ENCODE measurements around the gene NID2.

DNA sequence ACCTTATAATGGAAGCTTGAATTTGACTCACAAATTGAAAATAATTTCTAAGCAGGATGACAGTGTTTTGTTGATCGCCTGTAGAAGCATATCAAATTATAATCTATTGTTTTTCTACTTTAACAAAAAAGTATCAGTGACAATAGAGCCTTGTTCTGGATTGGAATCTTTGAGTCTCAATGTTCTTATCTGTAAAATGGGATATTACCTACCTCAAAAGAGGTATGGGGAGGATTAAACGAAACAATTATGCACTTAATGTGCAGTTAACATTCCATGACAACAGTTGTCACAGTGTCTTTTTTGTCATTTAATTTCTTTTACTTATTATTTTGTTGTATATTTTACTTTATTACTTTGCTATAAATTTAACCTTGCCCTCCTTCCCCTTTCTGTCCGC lies 78.4 kb downstream of the NID2 start:
- TF ChIP-seq CHD1 (IDR thresholded peaks at IDR 0.05; ENCODE audit: low read depth, low read length) (no peak), MXI1 (IDR thresholded peaks at IDR 0.05; ENCODE audit: borderline replicate concordance, low read depth, low read length) (no peak), RAD21 (IDR thresholded peaks at IDR 0.05; ENCODE audit: low read length) (no peak), MAZ (IDR thresholded peaks at IDR 0.05; ENCODE audit: borderline replicate concordance, low read depth, low read length) (no peak), ELK1 (IDR thresholded peaks at IDR 0.05; ENCODE audit: borderline replicate concordance, low read depth, low read length) (no peak), RCOR1 (IDR thresholded peaks at IDR 0.05; ENCODE audit: insufficient replicate concordance, low read length) (no peak), POLR2A (IDR thresholded peaks at IDR 0.05; ENCODE audit: low read depth, low read length) (no peak), SMC3 (IDR thresholded peaks at IDR 0.05; ENCODE audit: low read depth, low read length) (no peak), RFX5 (IDR thresholded peaks at IDR 0.05; ENCODE audit: low read depth, low read length) (no peak), CEBPB (IDR thresholded peaks at IDR 0.05; ENCODE audit: low read depth, low read length) (no peak)
- TF ChIP-seq, protein P1, sequence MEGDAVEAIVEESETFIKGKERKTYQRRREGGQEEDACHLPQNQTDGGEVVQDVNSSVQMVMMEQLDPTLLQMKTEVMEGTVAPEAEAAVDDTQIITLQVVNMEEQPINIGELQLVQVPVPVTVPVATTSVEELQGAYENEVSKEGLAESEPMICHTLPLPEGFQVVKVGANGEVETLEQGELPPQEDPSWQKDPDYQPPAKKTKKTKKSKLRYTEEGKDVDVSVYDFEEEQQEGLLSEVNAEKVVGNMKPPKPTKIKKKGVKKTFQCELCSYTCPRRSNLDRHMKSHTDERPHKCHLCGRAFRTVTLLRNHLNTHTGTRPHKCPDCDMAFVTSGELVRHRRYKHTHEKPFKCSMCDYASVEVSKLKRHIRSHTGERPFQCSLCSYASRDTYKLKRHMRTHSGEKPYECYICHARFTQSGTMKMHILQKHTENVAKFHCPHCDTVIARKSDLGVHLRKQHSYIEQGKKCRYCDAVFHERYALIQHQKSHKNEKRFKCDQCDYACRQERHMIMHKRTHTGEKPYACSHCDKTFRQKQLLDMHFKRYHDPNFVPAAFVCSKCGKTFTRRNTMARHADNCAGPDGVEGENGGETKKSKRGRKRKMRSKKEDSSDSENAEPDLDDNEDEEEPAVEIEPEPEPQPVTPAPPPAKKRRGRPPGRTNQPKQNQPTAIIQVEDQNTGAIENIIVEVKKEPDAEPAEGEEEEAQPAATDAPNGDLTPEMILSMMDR (conservative IDR thresholded peaks at IDR 0.05; ENCODE audit: low read depth, low read length) = no peak
